Measurements from ENCODE around the gene SUCLG2. TPM values are rescaled to one million over a fixed set of nuclear protein-coding genes. Genes with fewer than 3 reads are reported as not detected.

SUCLG2 gene
- total RNA-seq, 1 donor from 2014 or later: 53.8 TPM

DNA sequence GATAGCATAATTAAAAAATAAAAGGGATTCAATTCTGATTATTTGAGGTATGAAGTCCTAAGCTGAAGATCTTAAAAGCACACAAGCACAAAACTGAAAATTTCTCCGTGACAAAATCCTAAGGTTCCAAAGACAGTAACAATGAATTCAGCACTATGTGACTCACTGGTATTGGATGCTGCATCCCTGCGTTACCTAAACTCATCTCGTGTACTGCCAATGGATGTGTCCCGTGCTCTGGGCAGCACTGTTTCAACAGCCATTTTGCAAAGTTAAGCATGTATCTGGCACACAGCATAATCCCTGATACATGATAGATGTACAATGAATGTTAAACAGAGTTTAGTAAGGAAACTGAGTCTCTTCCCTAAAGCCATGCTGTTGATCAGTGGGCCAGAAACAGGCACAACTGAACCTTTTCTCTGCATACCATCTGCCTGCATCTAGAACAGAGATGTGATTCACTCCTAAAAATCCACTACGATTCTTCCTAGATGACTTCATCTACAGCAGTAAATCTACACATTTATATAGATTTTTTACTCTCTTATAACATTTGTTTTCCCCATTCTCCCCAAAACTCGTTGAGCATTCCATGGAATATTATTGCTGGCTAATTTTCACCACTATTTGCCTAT is 14.3 kb downstream of the SUCLG2 start:
- DNase-seq: no peak
- Histone ChIP-seq H3K36me3 (no peaks in the 10 kb centered on the region), H3K4me1 (peaks cover 10% of the 10 kb centered on the region), H3K4me3 (no peak overlapping the region), H3K9me3 (no peaks in the 10 kb centered on the region), H3K27ac (no peak overlapping the region), H3K27me3 (no peaks in the 10 kb centered on the region)
- TF ChIP-seq, protein P1, sequence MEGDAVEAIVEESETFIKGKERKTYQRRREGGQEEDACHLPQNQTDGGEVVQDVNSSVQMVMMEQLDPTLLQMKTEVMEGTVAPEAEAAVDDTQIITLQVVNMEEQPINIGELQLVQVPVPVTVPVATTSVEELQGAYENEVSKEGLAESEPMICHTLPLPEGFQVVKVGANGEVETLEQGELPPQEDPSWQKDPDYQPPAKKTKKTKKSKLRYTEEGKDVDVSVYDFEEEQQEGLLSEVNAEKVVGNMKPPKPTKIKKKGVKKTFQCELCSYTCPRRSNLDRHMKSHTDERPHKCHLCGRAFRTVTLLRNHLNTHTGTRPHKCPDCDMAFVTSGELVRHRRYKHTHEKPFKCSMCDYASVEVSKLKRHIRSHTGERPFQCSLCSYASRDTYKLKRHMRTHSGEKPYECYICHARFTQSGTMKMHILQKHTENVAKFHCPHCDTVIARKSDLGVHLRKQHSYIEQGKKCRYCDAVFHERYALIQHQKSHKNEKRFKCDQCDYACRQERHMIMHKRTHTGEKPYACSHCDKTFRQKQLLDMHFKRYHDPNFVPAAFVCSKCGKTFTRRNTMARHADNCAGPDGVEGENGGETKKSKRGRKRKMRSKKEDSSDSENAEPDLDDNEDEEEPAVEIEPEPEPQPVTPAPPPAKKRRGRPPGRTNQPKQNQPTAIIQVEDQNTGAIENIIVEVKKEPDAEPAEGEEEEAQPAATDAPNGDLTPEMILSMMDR (IDR thresholded peaks at IDR 0.05): no peak
- no peak for ATAC-seq
- intact Hi-C loops (cut with DNase I): no loop called here

DNA sequence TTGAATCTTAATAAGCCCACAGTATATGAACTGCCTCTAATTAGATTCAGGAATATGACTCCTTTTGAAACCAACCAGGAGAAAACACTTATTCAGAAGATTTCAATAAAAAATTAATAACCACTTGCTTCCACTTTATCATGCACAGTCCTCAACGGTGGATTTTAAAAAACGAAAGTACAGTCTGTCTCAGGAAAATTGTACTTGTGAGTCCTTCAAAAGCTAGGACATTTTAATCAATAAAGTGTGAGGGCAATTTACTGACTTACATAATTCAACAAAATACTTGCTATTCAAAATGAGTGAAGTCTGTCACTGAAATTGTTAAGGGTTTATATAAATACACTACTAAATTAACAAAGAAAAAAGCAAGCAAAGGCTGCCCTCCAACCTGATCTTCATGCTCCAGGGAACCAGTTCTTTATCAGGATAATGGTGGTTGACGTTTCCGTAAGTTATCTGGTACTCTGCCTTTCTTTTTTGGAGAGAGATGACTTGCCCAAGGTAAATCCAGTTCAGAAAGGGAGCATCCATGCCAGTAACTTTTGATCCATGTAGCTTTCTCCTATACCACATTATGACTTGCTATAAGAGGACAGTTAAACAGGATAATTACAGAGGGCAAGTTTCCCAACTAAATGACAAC is 17.0 kb downstream of the SUCLG2 start:
- peaks cover 10% of the 10 kb centered on the region for H3K4me1 ChIP-seq
- intact Hi-C loops (cut with DNase I): no loop called here

DNA sequence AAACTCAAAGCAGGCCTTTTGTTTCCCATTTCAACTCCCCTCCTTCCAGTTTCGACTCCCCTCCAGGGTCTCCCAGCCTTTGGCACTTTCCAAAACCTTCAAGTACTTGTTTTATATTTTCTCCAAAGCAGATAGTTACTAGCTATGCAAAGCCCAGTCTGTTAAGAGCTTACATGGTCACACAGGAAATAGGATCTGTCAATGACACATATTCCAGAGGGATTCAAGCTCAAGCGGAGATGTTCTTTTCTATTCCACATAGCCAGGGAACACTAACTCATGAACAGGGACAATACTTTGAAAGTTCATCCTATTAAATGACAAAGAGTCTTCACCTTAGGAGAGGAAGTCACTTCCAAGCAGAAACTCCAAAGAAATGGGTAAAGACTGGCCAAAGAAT is 18.6 kb downstream of the SUCLG2 start:
- intact Hi-C loops (cut with DNase I): no loop called here
- TF ChIP-seq, protein P1 (IDR thresholded peaks at IDR 0.05): no peak
- DNase-seq (no peak), ATAC-seq (no peak)
- no peaks in the 10 kb centered on the region for H3K9me3 ChIP-seq
- no peaks in the 10 kb centered on the region for H3K36me3 ChIP-seq
- H3K4me3 ChIP-seq: no peak overlapping the region
- peaks cover 10% of the 10 kb centered on the region for H3K4me1 ChIP-seq
- H3K27ac ChIP-seq: no peak overlapping the region
- no peaks in the 10 kb centered on the region for H3K27me3 ChIP-seq

More for the DNA sequence above, 17.0 kb downstream of the SUCLG2 start:
- Histone ChIP-seq H3K4me3 (no peak overlapping the region), H3K9me3 (no peaks in the 10 kb centered on the region), H3K27ac (no peak overlapping the region), H3K27me3 (no peaks in the 10 kb centered on the region), H3K36me3 (no peaks in the 10 kb centered on the region)
- TF ChIP-seq, protein P1 (IDR thresholded peaks at IDR 0.05): no peak
- ATAC-seq (no peak), DNase-seq (no peak)

DNA sequence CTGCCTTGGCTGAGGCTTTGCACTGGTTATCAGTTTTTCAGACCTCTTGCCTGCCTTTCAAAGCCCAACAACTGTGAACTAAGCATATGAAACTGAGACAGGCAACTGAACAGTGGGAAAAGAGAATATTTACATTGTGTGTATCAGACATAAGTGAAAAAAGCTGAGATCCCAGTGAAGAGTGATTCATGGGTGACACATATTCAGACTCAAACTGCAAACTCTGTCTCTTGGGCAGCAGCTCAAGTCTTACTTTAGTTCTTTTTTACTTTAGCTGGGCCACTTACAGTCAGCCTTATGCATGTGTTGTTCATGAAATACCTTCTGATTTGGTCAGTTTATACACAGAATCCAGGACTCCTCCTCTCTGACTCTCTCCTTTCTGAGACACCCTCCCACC is 19.2 kb downstream of the SUCLG2 start:
- Histone ChIP-seq H3K27me3 (no peaks in the 10 kb centered on the region), H3K4me1 (peaks cover 10% of the 10 kb centered on the region), H3K9me3 (no peaks in the 10 kb centered on the region), H3K27ac (no peak overlapping the region), H3K4me3 (no peak overlapping the region), H3K36me3 (no peaks in the 10 kb centered on the region)
- no peak for ATAC-seq
- no peak for DNase-seq
- intact Hi-C loops (cut with DNase I): no loop called here
- TF ChIP-seq, protein P1 (IDR thresholded peaks at IDR 0.05): no peak

DNA sequence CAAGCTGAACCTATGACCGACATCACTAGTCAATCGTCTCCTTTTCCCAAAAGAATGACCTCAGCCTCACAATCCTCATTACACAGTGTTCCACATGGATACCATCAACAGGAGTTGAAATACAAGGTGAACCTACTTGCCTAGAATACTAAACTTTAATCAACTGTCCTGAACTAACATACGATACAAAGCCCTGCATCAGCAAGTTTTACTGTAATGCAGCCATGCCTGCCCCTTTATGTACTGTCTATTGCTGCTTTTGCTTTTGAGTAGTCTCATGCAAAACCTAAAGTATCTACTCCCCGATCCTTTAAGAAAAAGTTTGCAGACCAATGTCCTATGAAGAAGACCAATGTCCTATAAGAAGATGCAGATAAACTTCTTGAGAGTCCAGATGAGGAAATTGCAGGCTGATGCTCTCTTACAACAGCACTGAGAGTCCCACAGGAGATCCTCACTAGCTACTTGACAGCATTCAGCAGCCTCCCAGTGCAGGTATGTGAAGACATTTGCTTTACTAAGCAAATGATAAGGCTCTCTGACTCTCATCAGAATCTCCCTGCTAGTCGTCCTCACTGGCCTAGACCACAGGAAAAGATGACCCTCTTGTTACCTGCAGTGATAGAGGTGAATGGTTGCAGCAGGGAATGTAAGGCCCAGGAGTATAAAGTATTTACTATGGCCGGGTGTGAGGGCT is 23.6 kb downstream of the SUCLG2 start:
- no peaks in the 10 kb centered on the region for H3K4me1 ChIP-seq
- intact Hi-C loops (cut with DNase I): no loop called here
- H3K36me3 ChIP-seq: no peaks in the 10 kb centered on the region
- no peaks in the 10 kb centered on the region for H3K27me3 ChIP-seq
- DNase-seq (no peak), ATAC-seq (no peak)
- no peaks in the 10 kb centered on the region for H3K9me3 ChIP-seq
- TF ChIP-seq, protein P1 (IDR thresholded peaks at IDR 0.05): no peak
- no peak overlapping the region for H3K27ac ChIP-seq
- H3K4me3 ChIP-seq: no peak overlapping the region

All from upper lobe of right lung (tissue), 1 donor.